Gastroesophageal sphincter (tissue), 4 donors: ENCODE results near the gene POTEJ. TPM values are rescaled to one million over a fixed set of nuclear protein-coding genes. Genes with fewer than 3 reads are reported as not detected.
A peak's percentile ranks its signal among the peaks of the same experiment; 100 is the strongest.
"Not testable (repeated sequence)": the region's sequence is repeated elsewhere in the genome, so short reads cannot be mapped to it uniquely, and the experiment has no call there.

ENCODE experiments used
- ATAC-seq: fragments of 150-250 bp; one replicate; pipeline ENCODE4 v1.9.1; 2016; ENCODE audit warnings: mild to moderate bottlenecking, moderate library complexity
- H3K27ac ChIP-seq, 4 donors: fragments of 200-600 bp; sonication (generic) in 3 of 4; 1 replicate in 3 of 4; 2 replicates in 1 of 4; pipeline ENCODE4 v1.5.1; 2016 to 2019
- H3K27me3 ChIP-seq: fragments of 200-600 bp; sonication (generic); one replicate; pipeline ENCODE4 v1.5.1; 2019
- H3K36me3 ChIP-seq, 2 donors: fragments of 200-600 bp; sonication (generic); one replicate each; pipeline ENCODE4 v1.5.1; 2019; ENCODE audit warnings: control low read depth in 1 of 2
- H3K4me1 ChIP-seq, 3 donors: fragments of 200-600 bp; sonication (generic); 1 replicate in 2 of 3; 2 replicates in 1 of 3; pipeline ENCODE4 v1.5.1; 2016 to 2019; ENCODE audit warnings: control low read depth in 2 of 3
- H3K4me3 ChIP-seq, 2 donors: fragments of 200-600 bp; sonication (generic); one replicate each; pipeline ENCODE4 v1.5.1; 2019; ENCODE audit warnings: mild to moderate bottlenecking in 1 of 2, moderate library complexity in 1 of 2
- H3K9me3 ChIP-seq, 3 donors: fragments of 200-600 bp; sonication (generic); one replicate each; pipeline ENCODE4 v1.5.1; 2017 to 2019; ENCODE audit warnings: control low read depth in 2 of 3
- WGBS, 2 donors: methylation state at CpG; one replicate each; pipeline ENCODE4 v1.1.5; 2018; ENCODE audit warnings: low coverage in 1 of 2; 5-methylcytosine and 5-hydroxymethylcytosine counted together
- total RNA-seq, 4 donors: library from RNA; depleted of rRNA; stranded (reverse); fragments of >200 nt; gene quantifications; one replicate each; pipeline ENCODE4 v1.1.0, GENCODE V29; 2016

Gene POTEJ
- total RNA-seq, 4 donors from 2014 or later = not detected

DNA sequence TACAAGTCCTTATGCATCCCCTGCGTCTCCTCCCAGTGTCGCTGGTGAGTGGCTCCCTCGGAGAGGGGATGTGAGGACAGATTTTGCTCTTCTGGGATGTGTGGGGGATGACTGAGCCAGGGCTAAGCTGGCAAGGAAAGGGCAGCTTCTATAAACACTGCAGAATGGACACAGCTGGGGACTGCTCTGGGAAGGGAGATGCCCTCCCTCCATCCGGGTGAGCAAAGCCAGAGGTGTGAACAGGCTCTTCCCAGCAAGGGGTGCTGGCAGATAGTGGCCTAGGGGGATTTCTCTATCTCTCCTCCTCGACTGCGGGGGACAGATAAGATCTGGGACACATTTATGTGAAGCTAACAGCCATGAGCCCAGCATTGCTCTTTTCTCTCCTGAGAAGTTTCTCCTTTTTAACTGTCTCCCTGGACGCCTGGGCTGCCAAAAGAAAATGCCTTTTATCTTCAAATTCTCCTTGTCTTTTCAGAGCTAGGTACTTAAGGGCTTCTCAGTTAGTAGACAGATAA, 20.3 kb upstream of the POTEJ start:
- ATAC-seq = peak; percentile 43
- not testable (repeated sequence) for H3K27ac ChIP-seq, H3K9me3 ChIP-seq

DNA sequence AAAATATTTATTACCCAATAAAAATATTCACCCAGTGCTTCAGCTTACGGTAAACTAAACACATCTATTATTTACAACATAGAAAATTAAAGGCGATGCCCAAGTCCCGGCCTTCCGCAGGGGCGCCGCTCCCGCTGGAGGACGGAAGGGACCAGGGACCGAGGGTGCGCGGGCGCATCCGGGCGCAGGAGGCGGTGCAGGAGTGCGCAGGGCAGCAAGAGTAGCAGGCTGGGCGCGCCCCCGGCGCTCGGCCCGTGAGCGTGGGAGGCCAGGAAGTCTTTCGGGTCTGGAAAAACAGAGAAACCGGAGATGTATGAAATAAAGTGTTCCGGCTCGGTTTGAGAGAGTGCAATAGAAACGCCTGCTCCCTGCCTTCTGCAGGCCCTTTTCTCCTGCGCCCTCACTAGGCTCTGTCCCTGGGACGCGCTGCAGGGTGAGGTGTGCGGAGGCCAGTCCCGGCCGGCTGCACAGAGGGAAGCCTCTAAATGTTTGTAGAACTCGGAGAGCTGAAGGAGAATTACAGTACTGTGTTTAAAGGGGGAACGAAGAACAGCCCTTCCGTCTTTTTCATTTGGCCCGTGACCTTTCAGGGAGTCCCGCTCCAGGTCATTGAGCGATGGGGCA, 18.3 kb upstream of the POTEJ start:
- WGBS, 2 donors = 7 to 75% methylated on average over 5 to 9 of the region's 40 CpGs
- H3K9me3 ChIP-seq, H3K4me1 ChIP-seq, ATAC-seq, H3K27me3 ChIP-seq, H3K27ac ChIP-seq, H3K36me3 ChIP-seq, H3K4me3 ChIP-seq: not testable (repeated sequence)

More for the DNA sequence above, 20.3 kb upstream of the POTEJ start:
- H3K36me3 ChIP-seq, H3K27me3 ChIP-seq, H3K4me3 ChIP-seq, H3K4me1 ChIP-seq: not testable (repeated sequence)
- WGBS, 2 donors = 7% methylated on average over 5 of the region's 7 CpGs; no CpG with 5 or more reads in 1 of the 2 donors

- not testable (repeated sequence) for H3K9me3 ChIP-seq, H3K27ac ChIP-seq, H3K4me3 ChIP-seq, H3K36me3 ChIP-seq, H3K27me3 ChIP-seq, H3K4me1 ChIP-seq, ATAC-seq
- no CpG with 5 or more reads among the region's 4 CpGs for WGBS, 2 donors
Measured at GRCh38 chr2:130594011-130594410, 17.2 kb upstream of the POTEJ start.

GRCh38 chr2:130596757-130597156, 14.5 kb upstream of the POTEJ start:
- not testable (repeated sequence) for H3K27me3 ChIP-seq, H3K4me3 ChIP-seq, H3K36me3 ChIP-seq, H3K9me3 ChIP-seq, H3K27ac ChIP-seq, ATAC-seq, H3K4me1 ChIP-seq
- WGBS, 2 donors = no CpG with 5 or more reads among the region's 6 CpGs

GRCh38 chr2:130597994-130598393, 13.2 kb upstream of the POTEJ start:
- H3K27ac ChIP-seq, H3K36me3 ChIP-seq, H3K4me1 ChIP-seq, H3K27me3 ChIP-seq, ATAC-seq, H3K4me3 ChIP-seq, H3K9me3 ChIP-seq: not testable (repeated sequence)
- WGBS, 2 donors = no CpG with 5 or more reads among the region's 22 CpGs

- not testable (repeated sequence) for H3K4me1 ChIP-seq, H3K27ac ChIP-seq, H3K9me3 ChIP-seq, H3K4me3 ChIP-seq, H3K27me3 ChIP-seq, ATAC-seq, H3K36me3 ChIP-seq
- 29% methylated on average over 13 of the region's 15 CpGs; no CpG with 5 or more reads in 1 of the 2 donors for WGBS, 2 donors
Measured at GRCh38 chr2:130598463-130598862, 12.8 kb upstream of the POTEJ start.

GRCh38 chr2:130599393-130599792, 11.8 kb upstream of the POTEJ start, which contains the start of gene CFC1:
CFC1 (minus strand) TSS chr2:130599575; CDS start chr2:130599287, 288 bp downstream.
- H3K27ac ChIP-seq, H3K4me3 ChIP-seq, H3K9me3 ChIP-seq, H3K27me3 ChIP-seq, H3K4me1 ChIP-seq, H3K36me3 ChIP-seq, ATAC-seq: not testable (repeated sequence)
- WGBS, 2 donors = no CpG with 5 or more reads among the region's 6 CpGs

DNA sequence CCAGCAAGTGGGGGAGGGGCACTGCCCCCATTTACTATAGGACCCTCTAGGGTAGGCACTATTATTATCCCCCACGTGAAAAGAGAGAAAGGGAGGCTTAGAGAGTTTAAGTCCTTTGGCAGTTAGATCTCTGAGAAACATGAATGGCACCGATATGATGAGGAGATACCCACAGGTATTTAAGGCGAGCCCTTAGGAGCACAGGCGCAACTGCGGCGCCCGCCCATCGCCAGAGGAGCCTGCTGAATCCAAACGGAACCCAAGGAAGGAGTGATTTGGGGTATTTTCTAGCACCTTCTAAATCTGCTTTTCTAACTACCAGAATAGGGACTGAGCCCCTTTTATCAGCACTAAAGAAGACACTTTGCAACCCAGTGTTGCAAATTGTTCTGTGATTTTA, 11.3 kb upstream of the POTEJ start:
- not testable (repeated sequence) for H3K36me3 ChIP-seq, ATAC-seq, H3K27ac ChIP-seq, H3K4me3 ChIP-seq, H3K27me3 ChIP-seq, H3K4me1 ChIP-seq, H3K9me3 ChIP-seq
- WGBS, 2 donors = no CpG with 5 or more reads among the region's 9 CpGs

DNA sequence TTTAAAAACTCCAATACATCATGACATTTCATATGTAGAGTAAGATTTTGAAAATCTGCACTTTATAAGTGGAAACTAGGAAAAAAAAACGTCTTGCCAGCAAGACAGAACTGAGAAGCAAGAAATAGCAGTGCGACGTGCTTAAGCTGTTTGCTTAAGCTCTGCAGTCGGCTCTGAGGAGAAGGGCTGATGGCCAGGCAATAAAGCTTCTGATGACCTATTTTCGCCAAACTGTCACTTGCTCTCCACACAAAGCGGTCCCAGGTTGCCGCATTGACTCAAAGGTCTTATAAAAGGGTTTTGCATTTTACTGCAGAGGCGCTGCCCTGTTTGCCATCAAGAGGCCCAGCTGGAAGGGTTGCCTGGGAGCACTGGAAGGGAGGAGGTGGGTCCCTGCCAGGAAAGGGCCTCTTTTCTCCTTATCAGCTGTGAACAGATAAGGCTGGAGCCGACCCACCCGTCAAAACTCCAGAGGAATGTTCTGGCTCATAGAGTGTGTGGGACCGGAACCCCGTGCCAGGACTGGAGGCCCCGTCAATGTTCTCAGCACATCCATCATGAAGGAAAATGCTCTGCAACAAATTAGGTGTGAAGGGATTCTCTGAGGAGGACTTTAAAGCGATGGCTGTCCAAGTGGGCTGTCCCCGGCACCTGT, 9.5 kb upstream of the POTEJ start:
- not testable (repeated sequence) for H3K27me3 ChIP-seq, H3K36me3 ChIP-seq, H3K4me3 ChIP-seq, H3K4me1 ChIP-seq, H3K27ac ChIP-seq, ATAC-seq, H3K9me3 ChIP-seq
- 39 to 67% methylated on average over 1 to 2 of the region's 15 CpGs for WGBS, 2 donors

- H3K4me3 ChIP-seq, H3K9me3 ChIP-seq, H3K27me3 ChIP-seq, ATAC-seq, H3K27ac ChIP-seq, H3K36me3 ChIP-seq, H3K4me1 ChIP-seq: not testable (repeated sequence)
- no CpG with 5 or more reads among the region's 17 CpGs for WGBS, 2 donors
Measured at GRCh38 chr2:130608276-130609001, 2.8 kb upstream of the POTEJ start.

- H3K4me3 ChIP-seq, ATAC-seq, H3K27me3 ChIP-seq, H3K36me3 ChIP-seq, H3K9me3 ChIP-seq, H3K27ac ChIP-seq, H3K4me1 ChIP-seq: not testable (repeated sequence)
- 60 to 80% methylated on average over 4 to 5 of the region's 28 CpGs for WGBS, 2 donors
Measured at GRCh38 chr2:130609002-130609920, 2.0 kb upstream of the POTEJ start.

DNA sequence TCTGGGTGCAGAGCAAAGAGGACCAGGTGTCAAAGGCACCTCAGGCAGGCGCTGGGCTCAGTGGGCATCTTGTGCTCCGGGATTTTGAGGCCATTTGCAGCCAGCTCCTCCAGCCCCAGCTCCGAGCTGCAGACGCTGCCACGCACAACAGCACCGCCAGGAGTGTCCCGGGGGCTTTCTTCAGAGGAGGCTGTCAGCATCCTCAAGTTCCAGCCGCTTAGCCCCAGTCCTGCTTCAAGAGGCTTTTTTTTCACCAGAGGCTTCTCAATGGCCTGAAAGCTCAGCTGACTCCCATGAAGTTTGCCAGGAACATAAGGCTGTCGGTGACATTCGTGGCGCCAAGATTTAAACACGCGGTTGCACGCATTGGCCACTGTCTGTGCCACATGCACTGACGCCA, 754 bp upstream of the POTEJ start:
- 86 to 89% methylated on average over 7 to 9 of the region's 15 CpGs for WGBS, 2 donors
- H3K4me1 ChIP-seq, ATAC-seq, H3K4me3 ChIP-seq, H3K36me3 ChIP-seq, H3K27me3 ChIP-seq, H3K9me3 ChIP-seq, H3K27ac ChIP-seq: not testable (repeated sequence)
